Omental fat pad (tissue), 4 donors: ENCODE measurements around the gene TTC9B. TPM values are rescaled to one million over a fixed set of nuclear protein-coding genes. Genes with fewer than 3 reads are reported as not detected.
"Not testable (repeated sequence)": the region's sequence is repeated elsewhere in the genome, so short reads cannot be mapped to it uniquely, and the experiment has no call there.

ENCODE experiments used
- ATAC-seq: fragments of 150-250 bp; one replicate; pipeline ENCODE4 v1.9.1; 2016; ENCODE audit warnings: mild to moderate bottlenecking, moderate library complexity; ENCODE audit not compliant: low FRiP score
- DNase-seq: peaks from one replicate; pipeline ENCODE4 v3.0.0-alpha.2; 2019; ENCODE audit warnings: low spot score
- total RNA-seq, 4 donors: library from RNA; depleted of rRNA; stranded (reverse); fragments of >200 nt; gene quantifications; one replicate each; pipeline ENCODE4 v1.1.0, GENCODE V29; 2016
- TF ChIP-seq, protein P1 (sequence below), 3 donors: fragments of 450-650 bp; IDR thresholded peaks; one replicate each; pipeline ENCODE4 v1.5.1; 2016 to 2017; ENCODE audit warnings: antibody characterized with exemption in 3 of 3, mild to moderate bottlenecking in 3 of 3, moderate library complexity in 2 of 3

TTC9B gene
- total RNA-seq, 4 donors from 2014 or later = 0.28 TPM; not detected in 3

DNA sequence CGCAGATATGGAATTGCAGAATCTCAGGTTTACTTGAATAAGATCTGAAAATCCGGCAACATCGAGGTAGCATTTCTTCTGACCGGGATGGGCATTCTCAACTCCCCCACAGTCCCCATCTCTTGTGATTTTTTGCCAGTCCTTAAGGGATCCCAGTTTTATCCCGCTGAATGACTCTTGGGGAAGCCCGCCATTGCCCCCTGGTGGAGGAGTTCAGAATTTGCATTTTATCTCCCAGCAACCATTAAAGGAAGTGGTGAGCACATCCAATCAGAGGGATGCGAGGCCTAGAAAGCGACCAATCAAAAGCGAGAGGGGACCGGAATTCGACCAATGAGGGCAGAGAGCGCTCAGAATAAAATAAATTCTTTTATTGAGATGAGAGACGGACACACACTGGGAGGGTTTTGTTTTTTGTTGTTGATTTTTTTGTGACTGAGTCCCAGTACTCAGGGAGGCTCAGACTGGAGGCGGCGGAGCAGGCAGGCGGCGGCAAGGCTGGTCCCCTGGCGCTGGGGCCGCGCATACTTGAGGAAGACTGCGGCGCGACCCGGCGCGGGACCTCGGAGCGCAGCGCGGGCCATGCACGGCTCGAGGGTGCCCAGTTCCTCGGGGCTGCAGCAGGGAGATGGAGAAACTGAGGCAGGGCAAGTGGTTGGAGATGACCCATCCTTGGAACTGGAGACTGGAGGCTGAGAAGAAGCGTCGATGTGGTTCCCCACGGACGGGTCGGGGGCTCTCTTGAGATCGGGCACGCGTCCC is 3.9 kb upstream of the TTC9B start:
- peak; percentile 36 for DNase-seq
- peak; percentile 55 for ATAC-seq
- TF ChIP-seq, protein P1, sequence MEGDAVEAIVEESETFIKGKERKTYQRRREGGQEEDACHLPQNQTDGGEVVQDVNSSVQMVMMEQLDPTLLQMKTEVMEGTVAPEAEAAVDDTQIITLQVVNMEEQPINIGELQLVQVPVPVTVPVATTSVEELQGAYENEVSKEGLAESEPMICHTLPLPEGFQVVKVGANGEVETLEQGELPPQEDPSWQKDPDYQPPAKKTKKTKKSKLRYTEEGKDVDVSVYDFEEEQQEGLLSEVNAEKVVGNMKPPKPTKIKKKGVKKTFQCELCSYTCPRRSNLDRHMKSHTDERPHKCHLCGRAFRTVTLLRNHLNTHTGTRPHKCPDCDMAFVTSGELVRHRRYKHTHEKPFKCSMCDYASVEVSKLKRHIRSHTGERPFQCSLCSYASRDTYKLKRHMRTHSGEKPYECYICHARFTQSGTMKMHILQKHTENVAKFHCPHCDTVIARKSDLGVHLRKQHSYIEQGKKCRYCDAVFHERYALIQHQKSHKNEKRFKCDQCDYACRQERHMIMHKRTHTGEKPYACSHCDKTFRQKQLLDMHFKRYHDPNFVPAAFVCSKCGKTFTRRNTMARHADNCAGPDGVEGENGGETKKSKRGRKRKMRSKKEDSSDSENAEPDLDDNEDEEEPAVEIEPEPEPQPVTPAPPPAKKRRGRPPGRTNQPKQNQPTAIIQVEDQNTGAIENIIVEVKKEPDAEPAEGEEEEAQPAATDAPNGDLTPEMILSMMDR (IDR thresholded peaks at IDR 0.05) = peak in 2 of 3 donors; percentile 63 to 89

DNA sequence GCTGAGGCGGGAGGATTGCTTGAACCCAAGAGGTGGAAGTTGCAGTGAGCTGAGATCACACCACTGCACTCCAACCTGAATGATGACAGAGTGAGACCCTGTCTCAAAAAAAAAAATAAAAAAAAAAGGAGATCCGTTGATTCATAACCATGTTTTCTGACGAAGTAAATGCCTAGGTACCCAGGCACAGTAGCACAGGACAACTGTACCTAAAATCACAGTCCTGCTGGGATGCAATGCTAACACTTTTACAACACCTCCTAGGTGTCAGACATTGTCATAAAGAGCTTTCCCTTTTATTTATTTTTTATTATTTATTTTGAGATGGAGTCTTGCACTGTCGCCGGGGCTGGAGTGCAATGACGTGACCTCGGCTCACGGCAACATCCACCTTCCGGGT is 2.5 kb upstream of the TTC9B start:
- DNase-seq (no peak), ATAC-seq (no peak)
- TF ChIP-seq, protein P1 (IDR thresholded peaks at IDR 0.05) = no peak

GRCh38 chr19:40219721-40220276 is 1.6 kb upstream of the TTC9B start:
- TF ChIP-seq, protein P1 (IDR thresholded peaks at IDR 0.05) = no peak
- no peak for DNase-seq
- ATAC-seq = peak; percentile 49

GRCh38 chr19:40219029-40219428 is 845 bp upstream of the TTC9B start:
- not testable (repeated sequence) for ATAC-seq, DNase-seq

GRCh38 chr19:40217027-40217810 is 965 bp downstream of the TTC9B start:
- no peak for ATAC-seq
- no peak for DNase-seq
- TF ChIP-seq, protein P1 (IDR thresholded peaks at IDR 0.05) = no peak

GRCh38 chr19:40216777-40217026 is 1.5 kb downstream of the TTC9B start:
- TF ChIP-seq, protein P1 (IDR thresholded peaks at IDR 0.05) = no peak
- ATAC-seq (no peak), DNase-seq (no peak)

GRCh38 chr19:40216013-40216776 is 2.0 kb downstream of the TTC9B start:
- no peak for ATAC-seq
- TF ChIP-seq, protein P1 (IDR thresholded peaks at IDR 0.05) = no peak
- no peak for DNase-seq
